Hematopoietic multipotent progenitor cell (in vitro differentiated cells): ENCODE data around the gene FLVCR1. TPM values are rescaled to one million over a fixed set of nuclear protein-coding genes. Genes with fewer than 3 reads are reported as not detected.
A peak's percentile ranks its signal among the peaks of the same experiment; 100 is the strongest.
"Not testable (repeated sequence)": the region's sequence is repeated elsewhere in the genome, so short reads cannot be mapped to it uniquely, and the experiment has no call there.

Source experiments
- DNase-seq, 3 donors: peaks; one replicate each; pipeline ENCODE4 v3.0.0-alpha.2; 2011 to 2015; ENCODE audit warnings: low read depth in 2 of 3, low spot score in 2 of 3
- total RNA-seq: library from RNA; depleted of rRNA; stranded (reverse); fragments of >200 nt; gene quantifications from one replicate; pipeline ENCODE4 v1.2.3, GENCODE V29; 2012

FLVCR1 gene
- total RNA-seq, 1 donor: 18.3 TPM

DNA sequence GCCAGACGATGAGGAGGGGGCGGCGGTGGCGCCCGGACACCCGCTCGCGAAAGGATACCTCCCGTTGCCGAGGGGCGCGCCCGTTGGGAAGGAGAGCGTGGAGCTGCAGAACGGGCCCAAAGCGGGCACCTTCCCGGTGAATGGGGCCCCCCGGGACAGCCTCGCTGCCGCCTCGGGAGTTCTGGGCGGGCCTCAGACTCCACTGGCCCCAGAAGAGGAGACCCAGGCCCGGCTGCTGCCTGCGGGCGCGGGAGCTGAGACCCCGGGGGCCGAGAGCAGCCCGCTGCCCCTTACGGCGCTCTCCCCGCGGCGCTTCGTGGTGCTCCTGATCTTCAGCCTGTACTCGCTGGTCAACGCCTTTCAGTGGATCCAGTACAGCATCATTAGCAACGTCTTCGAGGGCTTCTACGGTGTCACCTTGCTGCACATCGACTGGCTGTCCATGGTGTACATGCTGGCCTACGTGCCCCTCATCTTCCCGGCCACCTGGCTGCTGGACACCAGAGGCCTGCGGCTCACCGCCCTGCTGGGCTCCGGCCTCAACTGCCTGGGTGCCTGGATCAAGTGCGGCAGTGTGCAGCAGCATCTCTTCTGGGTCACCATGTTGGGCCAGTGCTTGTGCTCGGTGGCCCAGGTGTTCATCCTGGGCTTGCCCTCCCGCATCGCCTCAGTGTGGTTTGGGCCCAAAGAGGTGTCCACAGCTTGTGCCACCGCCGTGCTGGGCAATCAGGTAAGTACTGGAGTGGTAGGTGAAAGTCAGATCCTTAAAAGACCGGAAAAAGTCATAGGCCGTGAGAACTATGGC, 588 bp downstream of the FLVCR1 start:
- peak in 1 of 3 donors; percentile 9 for DNase-seq

DNA sequence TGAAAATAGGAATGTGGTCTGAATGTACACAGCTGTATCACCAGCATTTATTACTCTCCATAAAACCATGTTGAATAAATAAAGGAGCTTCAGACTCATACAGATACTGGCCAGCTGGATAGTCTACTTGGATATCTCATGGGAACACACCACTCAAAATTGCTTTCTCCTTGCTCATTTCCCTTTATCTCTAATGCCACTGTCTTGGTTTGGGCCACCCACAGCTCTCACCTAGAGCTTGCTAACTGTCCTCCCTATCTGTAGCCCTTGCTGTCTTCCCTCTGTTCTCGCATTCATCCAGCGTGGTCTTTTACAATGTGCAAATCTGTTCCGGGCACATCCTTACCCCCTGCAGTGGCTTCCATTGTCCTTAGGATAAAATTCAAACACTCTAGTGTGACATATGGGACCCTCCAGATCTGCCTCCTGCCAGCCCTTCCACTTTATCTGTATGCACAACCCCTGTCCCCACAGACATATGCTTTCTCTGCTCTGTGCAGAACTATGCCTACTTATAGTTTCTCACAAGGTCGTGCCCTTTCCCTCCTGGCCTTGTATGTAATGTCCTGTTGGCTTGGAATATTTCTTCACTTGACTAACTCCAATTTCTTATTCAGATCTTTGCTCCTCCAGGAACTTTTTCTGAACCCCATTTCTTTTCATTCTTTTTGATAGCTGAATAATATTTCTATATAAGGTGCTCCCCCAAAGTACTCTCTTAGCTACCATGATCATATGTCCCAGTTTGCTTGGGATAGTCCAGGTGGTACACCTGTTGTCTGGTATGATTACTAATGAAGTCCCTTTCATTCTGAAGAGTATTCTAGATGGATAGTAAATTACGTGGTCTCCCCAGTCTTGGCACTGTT, 2.9 kb downstream of the FLVCR1 start:
- peak in 1 of 3 donors; percentile 20 for DNase-seq

DNA sequence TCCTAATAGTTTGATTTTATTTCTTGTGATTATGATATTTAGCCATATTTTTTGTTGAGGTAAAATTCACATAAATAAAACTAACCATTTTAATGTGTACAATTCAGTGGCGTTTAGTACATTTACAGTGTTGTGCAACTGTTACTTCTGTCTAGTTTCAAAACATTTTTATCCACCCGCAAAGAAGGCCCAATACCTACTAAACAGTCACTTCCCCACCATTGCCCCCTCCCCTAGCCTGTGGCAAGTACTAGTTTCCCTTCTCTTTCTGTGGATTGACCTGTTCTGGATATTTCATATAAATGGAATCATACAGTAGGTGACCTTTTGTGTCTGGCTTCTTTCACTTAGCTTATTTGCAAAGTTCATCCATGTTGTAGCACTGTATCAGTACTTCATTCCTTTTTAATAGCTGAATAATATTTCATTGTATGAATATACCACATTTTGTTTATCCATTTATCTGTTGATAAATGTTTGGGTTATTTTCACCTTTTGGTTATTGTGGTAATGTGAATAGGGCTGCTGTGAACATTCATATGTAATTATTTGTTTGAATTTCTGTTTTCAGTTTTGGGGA, 4.1 kb downstream of the FLVCR1 start:
- no peak for DNase-seq

DNA sequence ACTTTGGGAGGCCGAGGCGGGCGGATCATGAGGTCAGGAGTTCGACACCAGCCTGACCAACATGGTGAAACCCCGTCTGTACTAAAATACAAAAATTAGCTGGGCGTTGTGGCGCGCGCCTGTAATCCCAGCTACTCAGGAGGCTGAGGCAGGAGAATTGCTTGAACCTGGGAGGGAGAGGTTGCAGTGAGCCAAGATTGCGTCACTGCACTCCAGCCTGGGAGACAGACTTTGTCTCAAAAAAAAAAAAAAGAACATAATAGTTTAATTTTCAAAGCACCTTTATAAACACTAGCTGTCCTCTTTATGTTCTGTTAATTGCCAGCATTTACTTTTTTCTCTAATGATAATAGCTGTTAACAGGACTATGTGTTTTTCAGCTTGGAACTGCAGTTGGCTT, 5.3 kb downstream of the FLVCR1 start:
- DNase-seq: not testable (repeated sequence)

DNA sequence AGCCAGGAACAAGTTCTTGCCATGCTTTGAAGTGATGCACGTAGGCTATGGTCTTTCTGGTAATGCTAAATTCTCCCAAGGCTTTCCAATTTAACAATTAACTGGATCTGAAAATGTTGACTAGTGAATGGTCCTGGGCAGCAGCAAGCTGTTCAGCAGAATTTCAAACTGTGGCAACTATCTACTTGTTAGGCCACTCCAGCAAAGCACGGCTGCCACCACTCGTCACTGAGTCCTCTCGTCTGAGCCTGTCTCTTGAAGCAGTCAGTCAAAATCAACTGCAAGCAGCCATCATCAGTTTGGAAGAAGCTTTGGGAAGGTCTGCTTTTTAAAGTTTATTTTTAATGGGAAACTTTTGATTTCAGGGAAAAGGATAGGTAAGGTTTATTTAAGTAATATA, 6.1 kb downstream of the FLVCR1 start:
- DNase-seq: no peak

DNA sequence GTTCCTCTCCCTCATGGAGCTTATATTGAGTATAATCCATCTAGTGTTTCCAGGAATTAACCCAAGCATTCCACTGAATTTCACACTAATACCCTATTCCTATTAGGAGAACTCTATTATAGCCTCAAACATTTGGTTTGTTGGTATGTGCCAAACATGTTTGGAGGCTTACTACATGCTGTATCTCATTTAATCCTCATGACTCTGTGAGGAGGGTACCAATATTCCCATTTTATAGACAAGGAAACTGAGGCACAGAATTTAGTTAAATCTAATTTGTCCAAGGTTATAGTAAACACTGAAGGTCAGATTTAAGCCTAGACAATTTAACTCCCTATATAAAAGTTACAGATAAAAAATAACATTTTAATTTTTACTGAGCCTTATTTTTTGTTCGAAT, 9.1 kb downstream of the FLVCR1 start:
- no peak for DNase-seq

DNA sequence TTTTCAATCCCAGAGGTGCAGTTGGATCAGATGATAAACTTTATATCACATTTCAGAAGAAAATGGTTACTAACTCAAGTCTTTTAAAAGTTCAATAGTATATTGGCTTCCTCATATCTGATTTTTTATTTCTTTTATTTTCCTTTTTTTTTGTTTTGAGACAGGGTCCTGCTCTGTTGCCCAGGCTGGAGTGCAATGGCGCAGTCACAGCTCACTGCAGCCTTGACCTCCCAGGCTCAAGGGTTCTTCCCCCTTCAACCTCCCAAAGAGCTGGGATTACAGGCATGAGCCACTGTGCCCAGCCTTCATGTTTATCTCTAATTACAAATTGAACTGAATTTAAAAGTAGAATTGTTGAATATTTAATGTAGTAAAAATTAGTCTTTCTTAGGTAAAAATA, 13.9 kb downstream of the FLVCR1 start:
- no peak for DNase-seq

DNA sequence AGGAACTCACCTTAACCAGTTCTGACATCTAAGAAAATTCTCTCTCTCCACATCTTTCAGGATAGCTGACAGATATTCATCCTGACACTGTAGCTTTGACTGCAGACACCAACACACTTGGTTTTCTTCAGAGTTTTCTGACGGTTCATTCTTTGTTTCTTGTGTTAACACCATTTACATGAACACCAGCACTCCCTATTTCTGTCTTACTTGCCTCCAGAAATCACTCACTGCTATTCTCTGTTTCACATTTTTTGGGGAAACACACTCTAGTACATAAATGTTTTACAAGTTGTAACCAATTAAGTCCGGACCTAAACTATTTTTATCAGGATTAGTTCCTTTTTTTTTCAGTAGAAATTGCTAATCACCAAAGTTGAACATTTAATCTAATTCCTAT, 15.4 kb downstream of the FLVCR1 start:
- DNase-seq: no peak

DNA sequence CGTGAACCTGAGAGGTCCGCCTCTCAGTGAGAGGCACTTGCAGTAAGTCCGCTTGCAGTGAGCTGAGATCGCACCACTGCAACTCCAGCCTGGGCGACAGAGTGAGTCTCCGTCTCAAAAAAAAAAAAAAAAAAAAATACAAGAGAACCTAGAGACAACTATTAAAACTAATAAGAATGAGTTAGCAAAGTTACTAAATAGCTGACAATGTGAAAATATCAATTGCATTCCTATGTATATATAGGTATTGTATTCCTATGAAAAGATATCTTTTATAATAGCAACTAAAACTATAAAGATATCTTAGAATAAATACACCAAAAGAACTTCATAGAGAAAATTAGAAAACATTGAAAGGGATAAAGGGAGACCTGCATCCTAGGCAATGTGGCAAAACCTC, 20.3 kb downstream of the FLVCR1 start:
- no peak for DNase-seq

DNA sequence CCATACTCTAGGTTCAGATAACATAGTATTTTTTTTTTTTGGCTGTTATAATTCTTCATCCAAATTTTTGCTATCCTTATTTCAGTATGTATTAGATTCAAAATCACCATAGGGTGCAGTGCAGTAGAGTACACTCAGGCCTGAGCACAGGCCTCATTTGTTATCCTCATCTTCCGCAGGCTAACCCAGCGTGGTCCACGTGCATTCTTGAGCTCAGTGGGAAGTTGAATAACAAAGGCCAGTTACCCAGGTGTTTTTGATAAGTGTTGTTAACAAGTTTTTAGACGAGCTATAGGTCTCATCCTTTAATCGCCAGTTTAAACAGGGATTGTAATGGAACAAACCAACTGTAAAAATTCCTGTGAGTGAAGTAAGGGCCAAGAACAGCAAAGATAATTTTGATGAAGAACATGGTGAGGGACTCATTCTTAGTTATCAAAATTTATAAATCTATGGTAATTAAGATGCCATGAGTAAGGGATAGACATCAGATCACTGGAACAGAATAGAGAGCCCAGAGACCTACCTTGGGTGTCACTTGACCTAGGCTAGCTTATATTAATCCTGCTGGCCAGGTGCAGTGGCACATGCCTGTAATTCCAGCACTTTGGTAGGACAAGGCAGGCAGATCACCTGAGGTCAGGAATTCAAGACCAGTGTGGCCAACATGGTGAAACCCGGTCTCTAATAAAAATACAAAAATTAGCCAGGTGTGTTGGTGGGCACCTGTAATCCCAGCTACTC, 22.0 kb downstream of the FLVCR1 start:
- DNase-seq: no peak

DNA sequence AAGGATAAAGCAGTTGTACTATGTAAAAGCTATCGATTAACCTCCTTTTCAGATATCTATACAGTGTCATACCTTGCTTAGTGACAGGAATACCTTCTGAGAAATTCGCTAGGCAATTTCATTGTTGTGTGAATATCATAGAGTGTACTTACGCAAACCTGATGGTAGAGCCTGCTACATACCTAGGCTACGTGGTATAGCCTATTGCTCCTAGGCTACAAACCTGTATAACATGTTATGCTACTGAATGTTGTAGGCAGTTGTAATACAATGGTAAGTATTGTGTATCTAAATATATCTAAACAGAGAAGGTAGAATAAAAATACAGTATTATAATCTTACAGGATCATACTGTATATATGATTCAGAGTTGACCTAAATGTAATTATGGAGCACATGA, 26.5 kb downstream of the FLVCR1 start:
- no peak for DNase-seq

DNA sequence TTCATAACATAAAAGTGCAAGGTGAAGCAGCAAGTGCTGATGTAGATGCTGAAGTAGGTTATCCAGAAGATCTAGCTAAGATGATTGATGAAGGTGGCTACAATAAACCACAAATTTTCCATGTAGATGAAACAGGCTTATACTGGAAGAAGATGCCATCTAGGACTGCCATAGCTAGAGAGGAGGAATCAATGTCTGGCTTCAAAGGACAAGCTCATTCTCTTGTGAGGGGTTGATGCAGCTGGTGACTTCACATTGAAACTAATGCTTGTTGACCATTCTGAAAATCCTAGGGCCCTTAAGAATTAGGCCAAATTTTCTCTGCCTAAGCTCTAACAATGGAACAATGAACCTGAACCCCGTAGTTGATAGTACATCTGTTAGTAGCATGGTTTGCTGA, 34.0 kb downstream of the FLVCR1 start:
- DNase-seq: no peak

DNA sequence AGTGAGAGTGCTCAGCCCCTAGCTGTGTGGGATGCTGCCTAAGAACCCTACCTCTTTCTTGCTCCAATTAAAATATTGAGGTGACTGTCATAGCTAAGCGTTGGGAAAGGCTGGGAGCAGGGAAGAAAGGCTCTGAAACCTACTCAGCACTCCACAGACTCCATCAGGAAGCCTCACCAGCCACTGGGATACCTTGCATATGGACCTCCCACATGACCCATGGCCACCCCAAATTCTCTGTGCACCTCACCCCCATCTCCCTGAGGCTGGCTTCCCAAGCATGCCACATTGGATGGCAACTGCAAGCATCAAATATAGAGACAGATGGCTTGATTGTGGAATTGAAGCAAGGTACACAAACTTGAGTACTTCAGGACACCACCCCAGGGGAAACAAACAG, 41.8 kb downstream of the FLVCR1 start:
- no peak for DNase-seq

DNA sequence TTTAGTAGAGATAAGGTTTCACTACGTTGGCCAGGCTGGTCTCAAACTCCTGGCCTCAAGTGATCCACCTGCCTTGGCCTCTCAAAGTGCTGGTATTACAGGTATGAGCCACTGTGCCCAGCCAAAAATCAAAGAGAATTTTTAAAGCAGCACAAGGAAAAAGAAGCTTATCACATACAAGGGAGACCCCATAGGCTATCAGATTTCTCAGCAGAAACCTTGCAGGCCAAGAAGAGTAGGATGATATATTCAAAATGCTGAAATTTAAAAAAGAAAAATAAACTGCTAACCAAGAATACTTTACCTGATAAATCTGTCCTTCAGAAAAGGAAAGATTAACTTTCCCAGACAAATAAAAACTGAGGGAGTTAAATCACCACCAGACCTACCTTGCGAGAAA, 43.2 kb downstream of the FLVCR1 start:
- DNase-seq: no peak

DNA sequence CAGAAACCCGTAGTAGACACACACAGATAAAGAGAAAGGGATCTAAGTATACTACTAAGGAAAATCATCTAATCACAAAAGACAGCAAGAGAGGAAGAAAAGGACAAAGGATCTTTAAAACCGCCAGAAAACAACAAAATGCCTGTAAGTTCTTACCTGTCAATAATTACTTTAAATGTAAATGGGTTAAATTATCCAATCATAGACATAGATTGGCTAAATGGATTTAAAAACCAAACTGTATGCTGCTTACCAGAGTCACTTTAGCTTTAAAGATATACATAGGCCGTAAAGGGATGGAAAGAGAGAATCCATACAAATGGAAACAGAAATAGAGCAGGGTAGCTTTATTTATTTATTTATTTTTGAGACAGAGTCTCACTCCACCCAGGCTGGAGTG, 44.0 kb downstream of the FLVCR1 start:
- DNase-seq: no peak

DNA sequence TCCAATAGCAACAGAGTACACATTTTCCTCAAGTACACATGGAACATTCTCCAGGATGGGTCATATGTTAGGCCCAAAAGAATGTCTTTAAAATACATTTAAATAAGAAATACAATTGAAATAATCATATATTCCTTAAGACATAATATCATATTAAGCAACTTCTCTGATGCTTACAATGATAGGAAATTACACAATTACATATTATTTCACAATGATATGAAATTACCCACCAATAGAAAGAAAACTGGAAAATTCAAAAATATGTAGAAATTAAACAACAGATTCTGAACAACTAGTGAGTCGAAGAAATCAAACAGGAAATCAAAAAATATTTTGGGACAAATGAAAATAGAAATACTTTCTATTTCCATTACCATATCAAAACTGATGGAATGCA, 45.6 kb downstream of the FLVCR1 start:
- DNase-seq: no peak

DNA sequence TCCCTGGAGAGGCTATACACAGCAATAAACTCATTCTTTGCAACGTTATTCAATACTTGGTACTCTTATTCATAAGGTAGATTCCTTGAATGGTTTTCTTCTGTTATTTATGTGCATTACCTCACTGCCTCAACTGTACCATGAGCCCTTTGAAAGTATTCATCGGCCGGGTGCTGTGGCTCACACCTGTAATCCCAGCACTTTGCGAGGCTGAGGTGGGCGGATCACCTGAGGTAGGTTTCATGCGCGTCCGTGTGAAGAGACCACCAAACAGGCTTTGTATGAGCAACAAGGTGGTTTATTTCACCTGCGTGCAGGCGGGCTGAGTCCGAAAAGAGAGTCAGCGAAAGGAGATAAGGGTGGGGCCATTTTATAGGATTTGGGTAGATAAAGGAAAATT, 50.0 kb downstream of the FLVCR1 start:
- DNase-seq: not testable (repeated sequence)

DNA sequence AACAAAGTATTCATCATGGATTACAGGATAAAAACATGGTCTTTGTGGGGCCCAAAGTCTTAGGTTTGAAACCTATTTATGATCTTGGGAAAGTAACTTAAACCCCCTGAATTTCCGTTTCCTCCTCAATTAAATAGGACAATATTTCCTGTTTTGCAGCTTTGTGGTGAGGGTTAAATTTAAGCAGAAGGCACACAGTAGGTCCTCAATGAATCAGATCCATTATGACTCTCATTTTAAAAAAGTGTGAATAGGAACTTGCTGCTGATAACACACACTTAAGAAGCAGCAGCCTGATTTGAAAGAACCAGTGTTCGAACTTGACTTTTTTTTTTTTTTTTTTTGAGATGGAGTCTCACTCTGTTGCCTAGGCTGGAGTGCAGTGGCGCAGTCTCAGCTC, 50.9 kb downstream of the FLVCR1 start:
- DNase-seq: no peak

DNA sequence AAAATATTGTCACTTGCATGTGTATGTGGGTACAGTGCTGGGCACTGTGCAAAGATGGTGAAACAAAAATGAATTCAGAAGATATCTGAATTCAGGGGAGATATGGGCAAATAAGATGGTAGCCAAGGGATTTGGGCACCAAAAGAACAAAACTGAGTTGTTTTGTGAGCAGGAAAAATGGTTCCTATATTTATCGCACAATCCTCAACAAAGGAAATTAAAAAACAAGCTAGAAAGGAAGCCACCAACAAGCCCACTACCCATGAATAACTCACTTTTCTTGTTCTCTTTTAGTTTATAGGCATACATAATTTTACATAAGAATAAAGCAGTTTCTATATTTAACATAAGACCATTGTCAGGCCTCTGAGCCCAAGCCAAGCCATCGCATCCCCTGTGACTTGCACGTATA, 51.6 kb downstream of the FLVCR1 start:
- DNase-seq: no peak

DNA sequence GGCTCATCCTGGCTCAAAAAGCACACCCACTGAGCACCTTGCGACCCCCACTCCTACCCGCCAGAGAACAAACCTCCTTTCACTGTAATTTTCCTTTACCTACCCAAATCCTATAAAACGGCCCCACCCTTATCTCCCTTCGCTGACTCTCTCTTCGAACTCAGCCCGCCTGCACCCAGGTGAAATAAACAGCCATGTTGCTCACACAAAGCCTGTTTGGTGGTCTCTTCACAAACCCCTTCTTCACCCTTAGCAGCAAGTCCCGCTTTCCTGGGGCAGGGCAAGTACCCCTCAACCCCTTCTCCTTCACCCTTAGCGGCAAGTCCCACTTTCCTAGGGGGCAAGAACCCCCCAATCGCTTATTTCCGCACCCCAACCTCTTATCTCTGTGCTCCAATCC, 52.1 kb downstream of the FLVCR1 start:
- DNase-seq: not testable (repeated sequence)

DNA sequence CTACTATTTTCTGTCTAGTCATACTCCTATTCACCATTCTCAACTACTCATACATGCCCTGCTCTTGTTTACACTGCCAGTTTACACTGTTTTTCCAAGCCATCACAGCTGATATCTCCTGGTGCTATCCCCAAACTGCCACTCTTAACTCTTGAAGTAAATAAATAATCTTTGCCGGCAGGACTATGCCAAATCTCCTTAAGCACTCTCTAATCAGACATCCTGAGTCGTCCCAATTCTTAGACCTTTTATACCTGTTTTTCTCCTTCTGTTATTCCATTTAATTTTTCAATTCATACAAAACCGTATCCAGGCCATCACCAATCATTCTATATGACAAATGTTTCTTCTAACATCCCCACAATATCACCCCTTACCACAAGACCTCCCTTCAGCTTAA, 55.6 kb downstream of the FLVCR1 start:
- not testable (repeated sequence) for DNase-seq
